Neural cell (in vitro differentiated cells): ENCODE measurements around the gene NUDT7. TPM values are rescaled to one million over a fixed set of nuclear protein-coding genes. Genes with fewer than 3 reads are reported as not detected.

Experiments
- H2AFZ ChIP-seq: fragments of 200-600, 300-800 bp; sonication (generic), shearing (Covaris generic); 2 replicates; pipeline ENCODE4 v1.6.0; 2014; ENCODE audit warnings: low read depth, mild to moderate bottlenecking, antibody characterized with exemption, low read length, moderate library complexity
- H3F3A ChIP-seq: fragments of 200-600 bp; shearing (Covaris generic); 2 replicates; pipeline ENCODE4 v1.6.1; 2016; ENCODE audit warnings: mild to moderate bottlenecking, moderate library complexity, mixed read lengths, antibody characterized with exemption, low read length; ENCODE audit not compliant: insufficient read depth, poor library complexity, severe bottlenecking
- H3K27ac ChIP-seq: fragments of 200-600, 300-800 bp; sonication (generic), shearing (Covaris generic); 2 replicates; pipeline ENCODE4 v1.5.1; 2014; ENCODE audit warnings: mild to moderate bottlenecking, low read length, moderate library complexity
- H3K27me3 ChIP-seq: fragments of 300-800, 200-600 bp; sonication (generic), shearing (Covaris generic); 2 replicates; pipeline ENCODE4 v1.6.0; 2014; ENCODE audit warnings: mild to moderate bottlenecking, low read depth, low read length, moderate library complexity; ENCODE audit not compliant: insufficient read depth
- H3K36me3 ChIP-seq: fragments of 300-800, 200-600 bp; sonication (generic), shearing (Covaris generic); 2 replicates; pipeline ENCODE4 v1.5.1; 2014; ENCODE audit warnings: mild to moderate bottlenecking, antibody characterized with exemption, low read length, moderate library complexity; ENCODE audit not compliant: insufficient read depth
- H3K4me2 ChIP-seq: fragments of 300-800, 200-600 bp; sonication (generic), shearing (Covaris generic); 2 replicates; pipeline ENCODE4 v1.6.0; 2014; ENCODE audit warnings: mild to moderate bottlenecking, low read length
- H3K4me3 ChIP-seq: fragments of 300-800, 200-600 bp; sonication (generic), shearing (Covaris generic); 2 replicates; pipeline ENCODE4 v1.5.1; 2014; ENCODE audit warnings: mild to moderate bottlenecking, low read length, moderate library complexity
- H3K79me2 ChIP-seq: fragments of 200-600 bp; shearing (Covaris generic); replicated peaks from 2 replicates; pipeline ENCODE4 v1.6.0; 2014; ENCODE audit warnings: mild to moderate bottlenecking, low read length, moderate library complexity; ENCODE audit not compliant: insufficient read depth
- H3K9ac ChIP-seq: fragments of 300-800, 200-600 bp; sonication (generic), shearing (Covaris generic); 2 replicates; pipeline ENCODE4 v1.6.1; 2016; ENCODE audit warnings: mild to moderate bottlenecking, low read length, mixed read lengths
- H3K9me2 ChIP-seq: fragments of 200-600 bp; shearing (Covaris generic); 2 replicates; pipeline ENCODE4 v1.6.1; 2016; ENCODE audit warnings: mild to moderate bottlenecking, low read length, mixed read lengths; ENCODE audit not compliant: insufficient read depth
- H3K9me3 ChIP-seq: fragments of 200-600, 300-800 bp; sonication (generic), shearing (Covaris generic); 2 replicates; pipeline ENCODE4 v1.6.1; 2016; ENCODE audit warnings: mild to moderate bottlenecking, mixed run types, low read length, moderate library complexity, mixed read lengths
- H4K20me1 ChIP-seq: fragments of 200-600 bp; shearing (Covaris generic); 2 replicates; pipeline ENCODE4 v1.6.1; 2016; ENCODE audit warnings: mild to moderate bottlenecking, mixed run types; ENCODE audit not compliant: insufficient read depth
- CTCF ChIP-seq: fragments of 450-650 bp; IDR thresholded peaks from 2 replicates; pipeline ENCODE4 v1.5.1; 2014; ENCODE audit warnings: antibody characterized with exemption, mild to moderate bottlenecking, moderate library complexity; ENCODE audit not compliant: poor library complexity, severe bottlenecking
- EP300 ChIP-seq: fragments of 450-650 bp; conservative IDR thresholded peaks from 2 replicates; pipeline ENCODE4 v1.6.1; 2014; ENCODE audit warnings: antibody characterized with exemption, mild to moderate bottlenecking, moderate library complexity; ENCODE audit not compliant: poor library complexity, severe bottlenecking
- EZH2 ChIP-seq: fragments of 200-600, 300-800 bp; shearing (Covaris generic), sonication (generic); IDR thresholded peaks from 2 replicates; pipeline ENCODE4 v1.6.1; 2014; ENCODE audit warnings: antibody characterized with exemption, low read length, borderline replicate concordance, mild to moderate bottlenecking; ENCODE audit not compliant: insufficient read depth, poor library complexity, severe bottlenecking
- MXI1 ChIP-seq: fragments of 450-650 bp; conservative IDR thresholded peaks from 2 replicates; pipeline ENCODE4 v1.6.1; 2014; ENCODE audit warnings: antibody characterized with exemption, mild to moderate bottlenecking; ENCODE audit not compliant: poor library complexity, severe bottlenecking
- POLR2AphosphoS5 ChIP-seq: IDR thresholded peaks from 2 replicates; pipeline ENCODE4 v1.6.1; 2012
- RAD21 ChIP-seq: fragments of 450-650 bp; conservative IDR thresholded peaks from 2 replicates; pipeline ENCODE4 v1.6.1; 2014; ENCODE audit warnings: antibody characterized with exemption, mild to moderate bottlenecking, moderate library complexity
- REST ChIP-seq: IDR thresholded peaks from 2 replicates; pipeline ENCODE4 v1.6.1; 2012; ENCODE audit warnings: borderline replicate concordance
- SMC3 ChIP-seq: fragments of 450-650 bp; conservative IDR thresholded peaks from 2 replicates; pipeline ENCODE4 v1.6.1; 2014; ENCODE audit warnings: antibody characterized with exemption, mild to moderate bottlenecking, moderate library complexity; ENCODE audit not compliant: poor library complexity
- TAF1 ChIP-seq: IDR thresholded peaks from 2 replicates; pipeline ENCODE4 v1.6.1; 2012; ENCODE audit warnings: low read depth
- polyA plus RNA-seq: library from polyadenylated mRNA; depleted of rRNA; stranded (reverse); fragments of >200 nt; gene quantifications from 2 replicates; pipeline ENCODE4 v1.2.3, GENCODE V29; 2014

The NUDT7 gene
- polyA plus RNA-seq, 1 donor from 2014 or later = 13.9 TPM

GRCh38 chr16:77711179-77711578 lies 11.1 kb upstream of the NUDT7 start:
- Histone ChIP-seq H3K36me3 (no peaks in the 10 kb centered on the region), H3K9me3 (peaks cover 17% of the 10 kb centered on the region), H3K27ac (no peak overlapping the region), H3K4me2 (no peak overlapping the region), H3K9me2 (no peaks in the 10 kb centered on the region), H3K4me3 (no peak overlapping the region), H2AFZ (no peak overlapping the region), H3K27me3 (no peaks in the 10 kb centered on the region), H3K79me2 (no peaks in the 10 kb centered on the region), H4K20me1 (no peaks in the 10 kb centered on the region), H3F3A (no peaks in the 10 kb centered on the region), H3K9ac (no peak overlapping the region)
- TF ChIP-seq TAF1 (no peak), EZH2 (no peak)

GRCh38 chr16:77711775-77712174 lies 10.5 kb upstream of the NUDT7 start:
- H3K27ac ChIP-seq = no peak overlapping the region
- H2AFZ ChIP-seq = no peak overlapping the region
- H3K9me3 ChIP-seq = peaks cover 17% of the 10 kb centered on the region
- no peaks in the 10 kb centered on the region for H3K36me3 ChIP-seq
- H3K4me3 ChIP-seq = no peak overlapping the region
- TF ChIP-seq TAF1 (no peak), EP300 (no peak), MXI1 (no peak), SMC3 (no peak), CTCF (no peak), POLR2AphosphoS5 (no peak)
- no peak overlapping the region for H3K9ac ChIP-seq
- H4K20me1 ChIP-seq = no peaks in the 10 kb centered on the region
- no peak overlapping the region for H3K4me2 ChIP-seq
- no peaks in the 10 kb centered on the region for H3K9me2 ChIP-seq
- H3K79me2 ChIP-seq = no peaks in the 10 kb centered on the region
- no peaks in the 10 kb centered on the region for H3F3A ChIP-seq
- H3K27me3 ChIP-seq = no peaks in the 10 kb centered on the region

- H3K9me2 ChIP-seq = no peaks in the 10 kb centered on the region
- no peaks in the 10 kb centered on the region for H3K79me2 ChIP-seq
- no peaks in the 10 kb centered on the region for H3K27me3 ChIP-seq
- H2AFZ ChIP-seq = no peak overlapping the region
- H4K20me1 ChIP-seq = no peaks in the 10 kb centered on the region
- H3K9ac ChIP-seq = no peak overlapping the region
- H3F3A ChIP-seq = no peaks in the 10 kb centered on the region
- no peak overlapping the region for H3K4me2 ChIP-seq
- H3K27ac ChIP-seq = no peak overlapping the region
- H3K9me3 ChIP-seq = peaks cover 17% of the 10 kb centered on the region
- TF ChIP-seq MXI1 (no peak), POLR2AphosphoS5 (no peak), CTCF (no peak), TAF1 (no peak), EZH2 (no peak), EP300 (no peak), SMC3 (no peak), RAD21 (no peak), REST (no peak)
- no peak overlapping the region for H3K4me3 ChIP-seq
- no peaks in the 10 kb centered on the region for H3K36me3 ChIP-seq
Measured at GRCh38 chr16:77715145-77715544, 7.2 kb upstream of the NUDT7 start.
